Suprapubic skin (tissue), 4 donors: ENCODE results near the gene TGM2. TPM values are rescaled to one million over a fixed set of nuclear protein-coding genes. Genes with fewer than 3 reads are reported as not detected.

Source experiments
- DNase-seq, 2 donors: peaks; one replicate each; pipeline ENCODE4 v3.0.0-alpha.2; 2019; ENCODE audit warnings: low spot score in 2 of 2
- H3K27ac ChIP-seq: fragments of 200-600 bp; sonication (generic); one replicate; pipeline ENCODE4 v1.5.1; 2019
- H3K27me3 ChIP-seq: fragments of 200-600 bp; sonication (generic); one replicate; pipeline ENCODE4 v1.5.1; 2019
- H3K36me3 ChIP-seq: fragments of 200-600 bp; sonication (generic); one replicate; pipeline ENCODE4 v1.5.1; 2019
- H3K4me1 ChIP-seq: fragments of 200-600 bp; sonication (generic); one replicate; pipeline ENCODE4 v1.5.1; 2019
- H3K4me3 ChIP-seq: fragments of 200-600 bp; sonication (generic); one replicate; pipeline ENCODE4 v1.5.1; 2019; ENCODE audit warnings: mild to moderate bottlenecking
- H3K9me3 ChIP-seq: fragments of 200-600 bp; sonication (generic); one replicate; pipeline ENCODE4 v1.5.1; 2019
- EP300 ChIP-seq: sonication (generic); formaldehyde crosslinking; IDR thresholded peaks from one replicate; pipeline ENCODE4 v1.6.1; 2017; ENCODE audit warnings: antibody characterized with exemption
- POLR2A ChIP-seq, 2 donors: fragments of 450-650 bp; IDR thresholded peaks; one replicate each; pipeline ENCODE4 v1.6.1; 2017; ENCODE audit warnings: antibody characterized with exemption in 2 of 2, mild to moderate bottlenecking in 2 of 2, moderate library complexity in 2 of 2
- POLR2AphosphoS5 ChIP-seq, 3 donors: sonication (generic); formaldehyde crosslinking; IDR thresholded peaks; one replicate each; pipeline ENCODE4 v1.6.1; 2017; ENCODE audit warnings: antibody characterized with exemption in 3 of 3
- WGBS: methylation state at CpG from one replicate; pipeline ENCODE4 v1.1.5; 2018; 5-methylcytosine and 5-hydroxymethylcytosine counted together
- total RNA-seq, 4 donors: library from RNA; depleted of rRNA; stranded (reverse); fragments of >200 nt; gene quantifications; one replicate each; pipeline ENCODE4 v1.1.0, GENCODE V29; 2016
- TF ChIP-seq, protein P1 (sequence below), 2 donors: fragments of 200-600 bp in 1 of 2; fragments of 450-650 bp in 1 of 2; sonication (generic) in 1 of 2; IDR thresholded peaks; one replicate each; pipeline ENCODE4 v1.5.1; 2016 to 2019; ENCODE audit warnings: antibody characterized with exemption in 2 of 2, mild to moderate bottlenecking in 1 of 2, moderate library complexity in 1 of 2

TGM2 gene
- total RNA-seq, 4 donors from 2014 or later: 1.5 to 6.6 (median 3.8) TPM

DNA sequence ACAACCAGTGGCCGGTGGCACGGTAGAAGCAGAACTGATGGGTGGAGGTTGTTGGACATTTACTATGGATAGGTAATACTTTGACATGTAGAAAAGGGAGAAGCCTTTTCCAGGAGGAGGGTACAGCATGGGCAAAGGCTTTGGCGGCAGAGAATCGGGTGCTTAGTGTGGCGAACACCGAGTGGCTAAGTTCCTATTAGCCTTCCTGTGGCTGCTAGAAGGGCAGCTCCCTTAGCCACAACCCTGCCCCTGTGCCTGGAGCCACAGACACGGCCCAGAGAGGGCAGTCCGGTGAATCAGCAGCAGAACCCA is 37.9 kb upstream of the TGM2 start:
- TF ChIP-seq POLR2AphosphoS5 (IDR thresholded peaks at IDR 0.05) (no peak), POLR2A (IDR thresholded peaks at IDR 0.05) (no peak), EP300 (no peak)
- TF ChIP-seq, protein P1, sequence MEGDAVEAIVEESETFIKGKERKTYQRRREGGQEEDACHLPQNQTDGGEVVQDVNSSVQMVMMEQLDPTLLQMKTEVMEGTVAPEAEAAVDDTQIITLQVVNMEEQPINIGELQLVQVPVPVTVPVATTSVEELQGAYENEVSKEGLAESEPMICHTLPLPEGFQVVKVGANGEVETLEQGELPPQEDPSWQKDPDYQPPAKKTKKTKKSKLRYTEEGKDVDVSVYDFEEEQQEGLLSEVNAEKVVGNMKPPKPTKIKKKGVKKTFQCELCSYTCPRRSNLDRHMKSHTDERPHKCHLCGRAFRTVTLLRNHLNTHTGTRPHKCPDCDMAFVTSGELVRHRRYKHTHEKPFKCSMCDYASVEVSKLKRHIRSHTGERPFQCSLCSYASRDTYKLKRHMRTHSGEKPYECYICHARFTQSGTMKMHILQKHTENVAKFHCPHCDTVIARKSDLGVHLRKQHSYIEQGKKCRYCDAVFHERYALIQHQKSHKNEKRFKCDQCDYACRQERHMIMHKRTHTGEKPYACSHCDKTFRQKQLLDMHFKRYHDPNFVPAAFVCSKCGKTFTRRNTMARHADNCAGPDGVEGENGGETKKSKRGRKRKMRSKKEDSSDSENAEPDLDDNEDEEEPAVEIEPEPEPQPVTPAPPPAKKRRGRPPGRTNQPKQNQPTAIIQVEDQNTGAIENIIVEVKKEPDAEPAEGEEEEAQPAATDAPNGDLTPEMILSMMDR (IDR thresholded peaks at IDR 0.05): no peak
- H3K27ac ChIP-seq: no peak overlapping the region
- no peak for DNase-seq
- no peaks in the 10 kb centered on the region for H3K36me3 ChIP-seq
- no peak overlapping the region for H3K4me3 ChIP-seq
- no peaks in the 10 kb centered on the region for H3K9me3 ChIP-seq
- H3K27me3 ChIP-seq: peaks cover 2% of the 10 kb centered on the region
- no peaks in the 10 kb centered on the region for H3K4me1 ChIP-seq
- 91% methylated on average over 8 of the region's 8 CpGs for WGBS

DNA sequence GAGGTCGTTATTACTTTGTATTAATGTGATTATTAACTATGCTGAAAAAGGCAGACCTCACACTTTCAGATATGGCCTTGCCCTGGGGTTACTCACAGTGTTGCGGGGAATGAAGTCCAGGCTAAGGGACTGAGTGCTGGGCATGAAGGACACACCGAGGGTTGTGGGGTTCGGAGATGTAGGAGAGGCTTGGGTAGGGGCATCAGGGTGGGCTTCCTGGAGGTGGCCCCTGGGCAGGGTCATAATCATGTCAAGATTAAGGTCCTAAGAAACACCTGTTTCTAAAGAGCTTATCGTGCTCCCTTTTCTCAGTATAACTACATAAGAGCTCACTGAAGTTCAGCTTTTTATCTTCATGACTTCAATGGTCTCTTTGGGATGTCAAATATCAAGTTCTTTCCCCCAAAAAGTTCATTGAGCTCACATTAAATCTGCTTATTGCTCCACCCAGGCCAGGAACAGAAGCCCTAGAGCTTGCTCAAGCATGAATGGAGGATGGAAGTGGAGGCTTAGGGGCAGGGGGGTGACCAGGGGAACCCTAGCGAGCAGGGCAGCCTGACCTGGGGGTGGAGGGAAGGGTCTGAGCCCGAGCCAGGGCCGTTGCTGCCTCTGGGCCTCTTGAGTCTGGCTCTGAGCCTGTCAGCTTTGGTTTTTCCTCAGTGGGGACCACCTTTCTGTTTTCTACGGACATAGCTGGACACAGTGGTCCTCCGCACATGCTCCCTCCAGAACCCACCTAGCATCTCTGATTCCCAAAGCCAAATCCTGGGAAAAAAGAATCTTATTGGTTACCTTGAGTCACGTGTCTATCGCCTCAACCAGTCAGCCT is 37.3 kb upstream of the TGM2 start:
- Histone ChIP-seq H3K4me1 (no peaks in the 10 kb centered on the region), H3K27me3 (peaks cover 2% of the 10 kb centered on the region)
- WGBS: 88% methylated on average over 12 of the region's 12 CpGs

DNA sequence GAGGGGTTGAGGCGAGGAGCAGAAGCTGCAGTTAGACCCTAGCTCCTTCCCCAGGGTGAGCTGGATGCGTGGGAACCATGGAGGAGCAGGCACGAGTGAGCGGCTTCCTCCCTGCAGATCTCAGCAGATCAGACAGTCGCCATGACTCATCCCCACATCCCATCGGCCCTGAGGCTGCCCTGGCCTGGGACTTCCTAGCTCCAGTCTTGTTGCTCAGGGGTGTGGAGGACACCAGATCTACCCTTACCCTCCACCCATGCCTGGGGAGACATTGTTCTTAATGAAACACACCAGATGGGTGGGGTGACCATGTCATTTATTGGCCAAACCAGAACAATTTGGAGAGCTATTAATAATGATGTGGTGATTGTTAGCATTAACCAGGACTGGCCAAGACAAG is 36.3 kb upstream of the TGM2 start:
- peaks cover 2% of the 10 kb centered on the region for H3K27me3 ChIP-seq
- no peak for TF ChIP-seq POLR2A (IDR thresholded peaks at IDR 0.05)
- TF ChIP-seq POLR2AphosphoS5 (IDR thresholded peaks at IDR 0.05): no peak
- TF ChIP-seq, protein P1 (IDR thresholded peaks at IDR 0.05): no peak
- TF ChIP-seq EP300: no peak
- WGBS: 42% methylated on average over 6 of the region's 6 CpGs
- no peaks in the 10 kb centered on the region for H3K36me3 ChIP-seq
- DNase-seq: no peak
- no peak overlapping the region for H3K4me3 ChIP-seq
- H3K9me3 ChIP-seq: no peaks in the 10 kb centered on the region
- H3K4me1 ChIP-seq: no peaks in the 10 kb centered on the region
- no peak overlapping the region for H3K27ac ChIP-seq

More for the DNA sequence above, 37.3 kb upstream of the TGM2 start:
- Histone ChIP-seq H3K27ac (no peak overlapping the region), H3K4me3 (no peak overlapping the region), H3K36me3 (no peaks in the 10 kb centered on the region), H3K9me3 (no peaks in the 10 kb centered on the region)
- DNase-seq: no peak
- TF ChIP-seq POLR2AphosphoS5 (IDR thresholded peaks at IDR 0.05): no peak
- TF ChIP-seq EP300: no peak
- TF ChIP-seq, protein P1 (IDR thresholded peaks at IDR 0.05): no peak

DNA sequence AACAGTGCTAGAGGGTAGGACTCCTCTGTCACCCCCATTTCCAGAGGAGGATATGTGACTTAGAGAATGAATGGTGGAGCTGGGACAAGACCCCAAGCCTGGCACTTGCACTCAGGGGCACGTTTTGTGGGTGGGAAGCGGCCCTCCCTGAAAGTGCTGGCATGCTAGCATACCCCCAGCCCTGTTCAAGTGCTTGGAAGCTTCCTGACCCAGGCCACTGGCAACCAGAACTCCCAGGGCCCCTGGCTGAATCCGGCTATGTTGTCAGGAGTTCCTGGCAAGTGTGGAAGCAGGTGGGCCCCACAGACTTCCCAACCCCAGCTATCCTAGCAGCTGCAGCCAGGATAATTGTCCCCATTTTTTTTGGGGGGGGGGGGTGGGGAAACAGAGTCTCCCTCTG is 35.6 kb upstream of the TGM2 start:
- H3K9me3 ChIP-seq: no peaks in the 10 kb centered on the region
- no peaks in the 10 kb centered on the region for H3K36me3 ChIP-seq
- 92% methylated on average over 3 of the region's 3 CpGs for WGBS
- H3K4me1 ChIP-seq: peaks cover 2% of the 10 kb centered on the region
- H3K27ac ChIP-seq: no peak overlapping the region
- H3K27me3 ChIP-seq: peaks cover 9% of the 10 kb centered on the region
- no peak for DNase-seq
- H3K4me3 ChIP-seq: no peak overlapping the region
- TF ChIP-seq EP300 (no peak), POLR2A (IDR thresholded peaks at IDR 0.05) (no peak), POLR2AphosphoS5 (IDR thresholded peaks at IDR 0.05) (no peak)
- TF ChIP-seq, protein P1 (IDR thresholded peaks at IDR 0.05): no peak

DNA sequence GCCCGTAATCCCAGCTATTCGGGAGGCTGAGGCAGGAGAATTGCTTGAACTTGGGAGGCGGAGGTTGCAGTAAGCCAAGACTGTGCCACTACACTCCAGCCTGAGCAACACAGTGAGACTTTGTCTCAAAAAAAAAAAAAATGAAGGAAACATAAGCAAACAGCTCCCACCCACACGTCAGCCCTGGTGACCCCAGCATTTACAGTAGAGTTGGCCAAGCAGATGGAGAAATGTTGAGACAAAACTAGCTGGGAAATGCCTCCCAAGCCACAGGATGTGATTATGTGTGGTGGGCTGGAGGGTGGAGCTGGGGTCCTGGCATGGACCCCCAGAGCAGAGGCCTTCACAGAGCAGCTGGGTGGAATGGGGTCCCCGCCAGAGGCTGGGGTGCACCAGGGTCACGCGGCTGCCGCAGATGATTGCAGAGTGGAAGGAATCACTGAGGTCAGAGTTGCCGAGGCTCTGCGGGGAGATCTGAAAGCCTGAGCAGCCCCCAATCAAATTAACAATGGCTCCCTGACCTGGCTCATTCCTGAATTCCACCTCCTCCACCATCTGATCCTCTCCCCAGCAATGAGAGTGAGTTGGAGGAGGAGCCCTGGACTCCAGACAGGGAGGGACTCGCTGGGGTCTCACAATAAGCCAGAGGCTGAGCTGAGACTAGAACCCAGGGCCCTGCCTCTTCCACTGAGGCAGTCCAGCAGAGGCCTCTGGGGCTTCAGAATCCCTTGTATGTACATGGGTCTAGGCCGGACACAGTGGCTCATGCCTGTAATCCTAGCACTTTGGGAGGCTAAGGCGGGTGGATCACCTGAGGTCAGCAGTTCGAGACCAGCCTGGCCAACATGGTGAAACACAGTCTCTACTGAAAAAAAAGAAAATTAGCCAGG is 34.7 kb upstream of the TGM2 start:
- Histone ChIP-seq H3K27me3 (peaks cover 13% of the 10 kb centered on the region), H3K4me3 (no peak overlapping the region), H3K9me3 (no peaks in the 10 kb centered on the region), H3K36me3 (no peaks in the 10 kb centered on the region), H3K4me1 (peaks cover 4% of the 10 kb centered on the region), H3K27ac (no peak overlapping the region)
- no peak for DNase-seq
- TF ChIP-seq EP300 (no peak), POLR2AphosphoS5 (IDR thresholded peaks at IDR 0.05) (no peak), POLR2A (IDR thresholded peaks at IDR 0.05) (no peak)
- TF ChIP-seq, protein P1 (IDR thresholded peaks at IDR 0.05): no peak
- 84% methylated on average over 13 of the region's 14 CpGs for WGBS
